SK-N-SH treated with all-trans-retinoic acid at 6 μM for 48 hours (cell line): ENCODE measurements around the gene FNDC3A.
"Not testable (repeated sequence)": the region's sequence is repeated elsewhere in the genome, so short reads cannot be mapped to it uniquely, and the experiment has no call there.

ENCODE experiments used
- ARNTL ChIP-seq: fragments of 450-650 bp; formaldehyde crosslinking; IDR thresholded peaks from 2 replicates; pipeline ENCODE4 v1.5.0; 2020; ENCODE audit warnings: low read depth, mild to moderate bottlenecking, moderate library complexity, borderline replicate concordance
- BACH2 ChIP-seq: fragments of 250-450 bp; sonication (Bioruptor Pico); IDR thresholded peaks from 2 replicates; pipeline ENCODE4 v1.9.0; 2021; ENCODE audit warnings: mild to moderate bottlenecking, borderline replicate concordance
- CREB5 ChIP-seq: fragments of 250-450 bp; sonication (Bioruptor Pico); IDR thresholded peaks from 2 replicates; pipeline ENCODE4 v1.5.1; 2020; ENCODE audit warnings: low read depth, mild to moderate bottlenecking, moderate library complexity
- CSDC2 ChIP-seq: fragments of 250-450 bp; sonication (Bioruptor Pico); IDR thresholded peaks from 2 replicates; pipeline ENCODE4 v1.5.0; 2020; ENCODE audit warnings: mild to moderate bottlenecking, moderate library complexity
- PATZ1 ChIP-seq: fragments of 250-450 bp; sonication (Bioruptor Pico); IDR thresholded peaks from 2 replicates; pipeline ENCODE4 v1.8.0; 2020; ENCODE audit warnings: mild to moderate bottlenecking, moderate library complexity, borderline replicate concordance
- SNAI2 ChIP-seq: fragments of 250-450 bp; sonication (Bioruptor Pico); IDR thresholded peaks from 2 replicates; pipeline ENCODE4 v1.5.0; 2020; ENCODE audit warnings: mild to moderate bottlenecking, moderate library complexity
- TOX ChIP-seq: fragments of 250-450 bp; sonication (Bioruptor Pico); IDR thresholded peaks from 2 replicates; pipeline ENCODE4 v1.8.0; 2021; ENCODE audit warnings: mild to moderate bottlenecking, moderate library complexity, borderline replicate concordance
- ZC3H10 ChIP-seq: fragments of 250-450 bp; sonication (Bioruptor Pico); IDR thresholded peaks from 2 replicates; pipeline ENCODE4 v1.5.1; 2021; ENCODE audit warnings: mild to moderate bottlenecking, moderate library complexity
- ZFP3 ChIP-seq: fragments of 250-450 bp; sonication (Bioruptor Pico); IDR thresholded peaks from 2 replicates; pipeline ENCODE4 v1.5.0; 2020; ENCODE audit warnings: mild to moderate bottlenecking, moderate library complexity
- ZNF565 ChIP-seq: fragments of 450-650 bp; formaldehyde crosslinking; conservative IDR thresholded peaks from 2 replicates; pipeline ENCODE4 v1.5.0; 2020; ENCODE audit warnings: low read depth, mild to moderate bottlenecking, moderate library complexity
- ZNF70 ChIP-seq: fragments of 450-650 bp; formaldehyde crosslinking; IDR thresholded peaks from 2 replicates; pipeline ENCODE4 v1.5.0; 2020; ENCODE audit warnings: mild to moderate bottlenecking, moderate library complexity

- TF ChIP-seq SNAI2; ZFP3; PATZ1; ZNF565 (CRISPR knock-in tag); CREB5 (CRISPR knock-in tag); TOX; ARNTL (CRISPR knock-in tag); ZC3H10 (CRISPR knock-in tag); BACH2 (CRISPR knock-in tag); ZNF70 (CRISPR knock-in tag); CSDC2 (CRISPR knock-in tag): not testable (repeated sequence)
Measured at GRCh38 chr13:49018986-49019635, 43.4 kb downstream of the FNDC3A start.
